Keratinocyte (primary cell): ENCODE data around the gene UNKL.

Experiments used
- CTCF ChIP-seq, 3 experiments: IDR thresholded peaks in 1 of 3; conservative IDR thresholded peaks in 1 of 3; optimal IDR thresholded peaks in 1 of 3; 2 replicates in 2 of 3; 3 replicates in 1 of 3; pipeline versions ENCODE3 to v1.5.1; 2011; ENCODE audit warnings: low read length in 3 of 3, mild to moderate bottlenecking in 3 of 3, moderate library complexity in 2 of 3, control low read depth in 1 of 3, inconsistent platforms in 1 of 3; ENCODE audit not compliant: insufficient read depth in 2 of 3; ENCODE audit errors: extremely low read depth in 1 of 3
- EZH2 ChIP-seq: IDR thresholded peaks from one replicate; pipeline ENCODE4 v1.6.1; 2012; ENCODE audit warnings: inconsistent platforms, mild to moderate bottlenecking, low read length, moderate library complexity

DNA sequence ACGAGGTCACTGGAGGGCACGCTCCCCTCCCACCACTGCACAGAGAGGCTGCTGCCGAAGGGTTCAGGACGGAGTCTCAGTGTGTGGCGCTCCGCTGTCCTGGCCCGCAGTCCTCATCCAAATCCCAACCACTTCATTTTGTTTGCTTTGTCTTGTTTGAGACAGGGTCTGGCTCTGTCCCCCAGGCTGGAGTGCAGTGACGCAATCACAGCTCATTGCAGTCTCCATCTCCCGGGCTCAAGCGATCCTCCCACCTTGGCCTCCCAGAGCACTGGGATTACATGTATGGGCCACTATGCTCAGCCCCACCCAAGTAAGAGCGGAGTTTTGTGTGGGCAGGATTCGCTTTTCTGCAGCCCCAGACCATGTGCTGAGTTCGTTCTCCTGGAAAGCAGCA, 12.7 kb downstream of the UNKL start:
- TF ChIP-seq CTCF (optimal IDR thresholded peaks at IDR 0.05 in 1 of 3, IDR thresholded peaks at IDR 0.05 in 1 of 3, conservative IDR thresholded peaks at IDR 0.05 in 1 of 3; ENCODE audit: extremely low read depth in 1 of 3, insufficient read depth in 2 of 3, low read length in 3 of 3) (no peak), EZH2 (no peak)
